SK-N-SH (cell line): Measurements from ENCODE around the gene CADM1. TPM values are rescaled to one million over a fixed set of nuclear protein-coding genes. Genes with fewer than 3 reads are reported as not detected.

ENCODE experiments used
- CTCF ChIA-PET: fragments of 300-600, 350-600 bp; formaldehyde crosslinking; extraction: SDS; loops from one replicate; lab custom pipeline; 2021; lab: Yijun Ruan, JAX
- POLR2A ChIA-PET: fragments of 350-600 bp; sonication (Branson Sonifier 250); formaldehyde crosslinking; extraction: SDS; loops from one replicate; lab custom pipeline; 2020; ENCODE audit warnings: antibody characterized with exemption, inconsistent platforms; lab: Yijun Ruan, JAX
- DNase-seq: peaks from one replicate; pipeline ENCODE4 v3.0.0; 2012
- H2AFZ ChIP-seq: fragments of 200-600 bp; sonication (generic); 2 replicates; pipeline ENCODE4 v1.8.1; 2016; ENCODE audit warnings: antibody characterized with exemption, mild to moderate bottlenecking, low read depth
- H3F3A ChIP-seq: fragments of 200-600 bp; sonication (generic); replicated peaks from 2 replicates; pipeline ENCODE3; 2016; ENCODE audit warnings: antibody characterized with exemption, mild to moderate bottlenecking; ENCODE audit not compliant: insufficient read depth
- H3K27ac ChIP-seq, 2 experiments: fragments of 200-500 bp in 1 of 2; fragments of 200-600 bp in 1 of 2; sonication (Bioruptor generic) in 1 of 2; sonication (generic), shearing (Covaris generic) in 1 of 2; 2 replicates each; pipeline versions ENCODE4 v1.5.1 to v1.6.1; 2014 to 2016; ENCODE audit warnings: low read depth in 2 of 2, inconsistent platforms in 1 of 2, low read length in 1 of 2, mild to moderate bottlenecking in 1 of 2, mixed read lengths in 1 of 2
- H3K27me3 ChIP-seq: fragments of 200-600 bp; sonication (generic), shearing (Covaris generic); 2 replicates; pipeline ENCODE4 v1.6.1; 2016; ENCODE audit warnings: mixed run types; ENCODE audit not compliant: insufficient read depth
- H3K36me3 ChIP-seq, 2 experiments: fragments of 200-500 bp in 1 of 2; fragments of 200-600 bp in 1 of 2; sonication (Bioruptor generic) in 1 of 2; sonication (generic) in 1 of 2; replicated peaks in 1 of 2; 2 replicates each; pipeline versions ENCODE3 to v1.5.1; 2014 to 2016; ENCODE audit warnings: low read length in 1 of 2, mild to moderate bottlenecking in 1 of 2; ENCODE audit not compliant: insufficient read depth in 2 of 2, control insufficient read depth in 1 of 2
- H3K4me1 ChIP-seq, 2 experiments: fragments of 200-500 bp in 1 of 2; fragments of 200-600 bp in 1 of 2; sonication (Bioruptor generic) in 1 of 2; sonication (generic), shearing (Covaris generic) in 1 of 2; 2 replicates each; pipeline versions ENCODE4 v1.5.1 to v1.6.1; 2014 to 2016; ENCODE audit warnings: low read depth in 1 of 2, low read length in 1 of 2, mixed run types in 1 of 2; ENCODE audit not compliant: insufficient read depth in 2 of 2, control insufficient read depth in 1 of 2
- H3K4me2 ChIP-seq: fragments of 200-600 bp; sonication (generic), shearing (Covaris generic); 2 replicates; pipeline ENCODE4 v1.6.1; 2017; ENCODE audit warnings: mixed run types
- H3K4me3 ChIP-seq, 2 experiments: fragments of 200-500 bp in 1 of 2; fragments of 200-600 bp in 1 of 2; sonication (Bioruptor generic) in 1 of 2; sonication (generic), shearing (Covaris generic) in 1 of 2; 2 replicates each; pipeline versions ENCODE4 v1.5.1 to v1.8.1; 2014 to 2016; ENCODE audit warnings: low read depth in 2 of 2, inconsistent platforms in 1 of 2, low read length in 1 of 2, mild to moderate bottlenecking in 1 of 2, mixed read lengths in 1 of 2, moderate library complexity in 1 of 2
- H3K79me2 ChIP-seq: fragments of 200-600 bp; sonication (generic); 2 replicates; pipeline ENCODE4 v1.8.1; 2017; ENCODE audit warnings: mild to moderate bottlenecking; ENCODE audit not compliant: insufficient read depth
- H3K9ac ChIP-seq: fragments of 200-600 bp; sonication (generic); 2 replicates; pipeline ENCODE4 v1.6.1; 2017; ENCODE audit warnings: mixed run types
- H3K9me2 ChIP-seq: fragments of 200-600 bp; sonication (generic); 2 replicates; pipeline ENCODE4 v1.6.1; 2017; ENCODE audit warnings: mixed run types
- H3K9me3 ChIP-seq: fragments of 200-600 bp; sonication (generic); 2 replicates; pipeline ENCODE4 v1.6.1; 2017; ENCODE audit warnings: mixed run types, mild to moderate bottlenecking, moderate library complexity
- H4K20me1 ChIP-seq: fragments of 200-600 bp; sonication (generic); 2 replicates; pipeline ENCODE4 v1.6.1; 2017; ENCODE audit warnings: mild to moderate bottlenecking, mixed run types; ENCODE audit not compliant: insufficient read depth
- CHD2 ChIP-seq: fragments of 150-350 bp; IDR thresholded peaks from 2 replicates; pipeline ENCODE4 v1.6.1; 2018; ENCODE audit warnings: low read length; ENCODE audit not compliant: partially characterized antibody
- ELF1 ChIP-seq: IDR thresholded peaks from 2 replicates; pipeline ENCODE4 v1.4.0; 2012
- FOSL2 ChIP-seq: IDR thresholded peaks from 2 replicates; pipeline ENCODE4 v1.4.0; 2012; ENCODE audit warnings: low read depth, mild to moderate bottlenecking, moderate library complexity, borderline replicate concordance
- FOXM1 ChIP-seq: IDR thresholded peaks from 2 replicates; pipeline ENCODE4 v1.4.0; 2012; ENCODE audit warnings: low read depth, mild to moderate bottlenecking
- GATA2 ChIP-seq: sonication (generic); formaldehyde crosslinking; IDR thresholded peaks from 2 replicates; pipeline ENCODE4 v1.5.0; 2020; ENCODE audit warnings: mild to moderate bottlenecking, missing genetic modification reagents
- JUND ChIP-seq: IDR thresholded peaks from 2 replicates; pipeline ENCODE4 v1.4.0; 2012
- MEF2A ChIP-seq: IDR thresholded peaks from 2 replicates; pipeline ENCODE4 v1.4.0; 2012; ENCODE audit warnings: low read depth, borderline replicate concordance
- MXI1 ChIP-seq: IDR thresholded peaks from 2 replicates; pipeline ENCODE4 v1.6.1; 2012; ENCODE audit warnings: mild to moderate bottlenecking, low read depth, low read length, improper control_type of control experiment
- NFIC ChIP-seq: IDR thresholded peaks from 2 replicates; pipeline ENCODE4 v1.4.0; 2012; ENCODE audit warnings: borderline replicate concordance
- NRF1 ChIP-seq: IDR thresholded peaks from 2 replicates; pipeline ENCODE4 v1.6.1; 2012; ENCODE audit warnings: low read depth, mild to moderate bottlenecking, low read length
- POLR2AphosphoS5 ChIP-seq: IDR thresholded peaks from 2 replicates; pipeline ENCODE4 v1.6.1; 2012; ENCODE audit warnings: low read depth, low read length
- SMC3 ChIP-seq: IDR thresholded peaks from 2 replicates; pipeline ENCODE4 v1.6.1; 2012; ENCODE audit warnings: low read depth, low read length, improper control_type of control experiment
- TCF12 ChIP-seq: IDR thresholded peaks from 2 replicates; pipeline ENCODE4 v1.4.0; 2012
- YY1 ChIP-seq: IDR thresholded peaks from 2 replicates; pipeline ENCODE4 v1.4.0; 2012; ENCODE audit warnings: low read depth, mild to moderate bottlenecking
- WGBS: methylation state at CpG from one replicate; pipeline ENCODE4 v1.1.6; 2017; ENCODE audit warnings: low lambda C conversion rate; 5-methylcytosine and 5-hydroxymethylcytosine counted together
- polyA plus RNA-seq, 3 experiments: library from polyadenylated mRNA; depleted of rRNA; stranded (reverse); fragments of >200 nt; gene quantifications; 2 replicates each; pipeline ENCODE4 v1.2.3, GENCODE V29; 2012
- TF ChIP-seq, protein P1 (sequence below): IDR thresholded peaks from 2 replicates; pipeline ENCODE4 v1.6.1; 2012; ENCODE audit warnings: mild to moderate bottlenecking, low read depth, low read length, moderate library complexity
- TF ChIP-seq, protein P2 (sequence below): IDR thresholded peaks from 2 replicates; pipeline ENCODE4 v1.4.0; 2012; ENCODE audit warnings: low read depth, borderline replicate concordance
- TF ChIP-seq, protein P3 (sequence below): IDR thresholded peaks from 2 replicates; pipeline ENCODE4; 2012
- TF ChIP-seq, protein P4 (sequence below): fragments of 200-600 bp; sonication (generic); IDR thresholded peaks from 2 replicates; pipeline ENCODE4 v1.6.1; 2017; ENCODE audit warnings: antibody characterized with exemption, mild to moderate bottlenecking, moderate library complexity

The CADM1 gene
- polyA plus RNA-seq, 1 of the 3 experiments (the other 2 are of a cell fraction): 7.9 TPM

- no peak overlapping the region for H3K4me3 ChIP-seq
- no peak overlapping the region for H3K4me2 ChIP-seq
- H3K27me3 ChIP-seq: no peaks in the 10 kb centered on the region
- H2AFZ ChIP-seq: no peak overlapping the region
- no peaks in the 10 kb centered on the region for H3K79me2 ChIP-seq
- CTCF ChIA-PET: no interaction called here
- H3K9me2 ChIP-seq: no peaks in the 10 kb centered on the region
- no peaks in the 10 kb centered on the region for H3K36me3 ChIP-seq
- H4K20me1 ChIP-seq: no peaks in the 10 kb centered on the region
- POLR2A ChIA-PET: interaction anchor here (0.8 kb wide), 1 partner anchor 26 kb away, joined by 3 read pairs; no protein-coding TSS in a partner anchor
- H3K9me3 ChIP-seq: no peaks in the 10 kb centered on the region
- no peak overlapping the region; a peak in 1 of 4 replicates for H3K27ac ChIP-seq
- 64% methylated on average over 4 of the region's 4 CpGs for WGBS
- no peak overlapping the region for H3K9ac ChIP-seq
- H3K4me1 ChIP-seq: peaks cover 4 to 28% of the 10 kb centered on the region in 2 experiments; a peak in 3 of 4 replicates
- no peak for DNase-seq
- H3F3A ChIP-seq: no peaks in the 10 kb centered on the region
- no peak for TF ChIP-seq FOSL2
- TF ChIP-seq MEF2A: no peak
- no peak for TF ChIP-seq ELF1
- TF ChIP-seq, protein P1, sequence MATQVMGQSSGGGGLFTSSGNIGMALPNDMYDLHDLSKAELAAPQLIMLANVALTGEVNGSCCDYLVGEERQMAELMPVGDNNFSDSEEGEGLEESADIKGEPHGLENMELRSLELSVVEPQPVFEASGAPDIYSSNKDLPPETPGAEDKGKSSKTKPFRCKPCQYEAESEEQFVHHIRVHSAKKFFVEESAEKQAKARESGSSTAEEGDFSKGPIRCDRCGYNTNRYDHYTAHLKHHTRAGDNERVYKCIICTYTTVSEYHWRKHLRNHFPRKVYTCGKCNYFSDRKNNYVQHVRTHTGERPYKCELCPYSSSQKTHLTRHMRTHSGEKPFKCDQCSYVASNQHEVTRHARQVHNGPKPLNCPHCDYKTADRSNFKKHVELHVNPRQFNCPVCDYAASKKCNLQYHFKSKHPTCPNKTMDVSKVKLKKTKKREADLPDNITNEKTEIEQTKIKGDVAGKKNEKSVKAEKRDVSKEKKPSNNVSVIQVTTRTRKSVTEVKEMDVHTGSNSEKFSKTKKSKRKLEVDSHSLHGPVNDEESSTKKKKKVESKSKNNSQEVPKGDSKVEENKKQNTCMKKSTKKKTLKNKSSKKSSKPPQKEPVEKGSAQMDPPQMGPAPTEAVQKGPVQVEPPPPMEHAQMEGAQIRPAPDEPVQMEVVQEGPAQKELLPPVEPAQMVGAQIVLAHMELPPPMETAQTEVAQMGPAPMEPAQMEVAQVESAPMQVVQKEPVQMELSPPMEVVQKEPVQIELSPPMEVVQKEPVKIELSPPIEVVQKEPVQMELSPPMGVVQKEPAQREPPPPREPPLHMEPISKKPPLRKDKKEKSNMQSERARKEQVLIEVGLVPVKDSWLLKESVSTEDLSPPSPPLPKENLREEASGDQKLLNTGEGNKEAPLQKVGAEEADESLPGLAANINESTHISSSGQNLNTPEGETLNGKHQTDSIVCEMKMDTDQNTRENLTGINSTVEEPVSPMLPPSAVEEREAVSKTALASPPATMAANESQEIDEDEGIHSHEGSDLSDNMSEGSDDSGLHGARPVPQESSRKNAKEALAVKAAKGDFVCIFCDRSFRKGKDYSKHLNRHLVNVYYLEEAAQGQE: no peak
- TF ChIP-seq, protein P2, sequence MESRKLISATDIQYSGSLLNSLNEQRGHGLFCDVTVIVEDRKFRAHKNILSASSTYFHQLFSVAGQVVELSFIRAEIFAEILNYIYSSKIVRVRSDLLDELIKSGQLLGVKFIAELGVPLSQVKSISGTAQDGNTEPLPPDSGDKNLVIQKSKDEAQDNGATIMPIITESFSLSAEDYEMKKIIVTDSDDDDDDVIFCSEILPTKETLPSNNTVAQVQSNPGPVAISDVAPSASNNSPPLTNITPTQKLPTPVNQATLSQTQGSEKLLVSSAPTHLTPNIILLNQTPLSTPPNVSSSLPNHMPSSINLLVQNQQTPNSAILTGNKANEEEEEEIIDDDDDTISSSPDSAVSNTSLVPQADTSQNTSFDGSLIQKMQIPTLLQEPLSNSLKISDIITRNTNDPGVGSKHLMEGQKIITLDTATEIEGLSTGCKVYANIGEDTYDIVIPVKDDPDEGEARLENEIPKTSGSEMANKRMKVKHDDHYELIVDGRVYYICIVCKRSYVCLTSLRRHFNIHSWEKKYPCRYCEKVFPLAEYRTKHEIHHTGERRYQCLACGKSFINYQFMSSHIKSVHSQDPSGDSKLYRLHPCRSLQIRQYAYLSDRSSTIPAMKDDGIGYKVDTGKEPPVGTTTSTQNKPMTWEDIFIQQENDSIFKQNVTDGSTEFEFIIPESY: no peak
- TF ChIP-seq, protein P3, sequence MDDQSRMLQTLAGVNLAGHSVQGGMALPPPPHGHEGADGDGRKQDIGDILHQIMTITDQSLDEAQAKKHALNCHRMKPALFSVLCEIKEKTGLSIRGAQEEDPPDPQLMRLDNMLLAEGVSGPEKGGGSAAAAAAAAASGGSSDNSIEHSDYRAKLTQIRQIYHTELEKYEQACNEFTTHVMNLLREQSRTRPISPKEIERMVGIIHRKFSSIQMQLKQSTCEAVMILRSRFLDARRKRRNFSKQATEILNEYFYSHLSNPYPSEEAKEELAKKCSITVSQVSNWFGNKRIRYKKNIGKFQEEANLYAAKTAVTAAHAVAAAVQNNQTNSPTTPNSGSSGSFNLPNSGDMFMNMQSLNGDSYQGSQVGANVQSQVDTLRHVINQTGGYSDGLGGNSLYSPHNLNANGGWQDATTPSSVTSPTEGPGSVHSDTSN: no peak
- TF ChIP-seq NRF1: no peak
- no peak for TF ChIP-seq POLR2AphosphoS5
- TF ChIP-seq YY1: no peak
- TF ChIP-seq NFIC: no peak
- no peak for TF ChIP-seq JUND
- TF ChIP-seq CHD2: no peak
- TF ChIP-seq, protein P4, sequence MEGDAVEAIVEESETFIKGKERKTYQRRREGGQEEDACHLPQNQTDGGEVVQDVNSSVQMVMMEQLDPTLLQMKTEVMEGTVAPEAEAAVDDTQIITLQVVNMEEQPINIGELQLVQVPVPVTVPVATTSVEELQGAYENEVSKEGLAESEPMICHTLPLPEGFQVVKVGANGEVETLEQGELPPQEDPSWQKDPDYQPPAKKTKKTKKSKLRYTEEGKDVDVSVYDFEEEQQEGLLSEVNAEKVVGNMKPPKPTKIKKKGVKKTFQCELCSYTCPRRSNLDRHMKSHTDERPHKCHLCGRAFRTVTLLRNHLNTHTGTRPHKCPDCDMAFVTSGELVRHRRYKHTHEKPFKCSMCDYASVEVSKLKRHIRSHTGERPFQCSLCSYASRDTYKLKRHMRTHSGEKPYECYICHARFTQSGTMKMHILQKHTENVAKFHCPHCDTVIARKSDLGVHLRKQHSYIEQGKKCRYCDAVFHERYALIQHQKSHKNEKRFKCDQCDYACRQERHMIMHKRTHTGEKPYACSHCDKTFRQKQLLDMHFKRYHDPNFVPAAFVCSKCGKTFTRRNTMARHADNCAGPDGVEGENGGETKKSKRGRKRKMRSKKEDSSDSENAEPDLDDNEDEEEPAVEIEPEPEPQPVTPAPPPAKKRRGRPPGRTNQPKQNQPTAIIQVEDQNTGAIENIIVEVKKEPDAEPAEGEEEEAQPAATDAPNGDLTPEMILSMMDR: no peak
- TF ChIP-seq TCF12: no peak
- no peak for TF ChIP-seq SMC3
- TF ChIP-seq FOXM1: no peak
- no peak for TF ChIP-seq GATA2
- no peak for TF ChIP-seq MXI1
Measured at GRCh38 chr11:115284773-115285172, 219.4 kb downstream of the CADM1 start.
